Ovary (tissue), 3 donors: ENCODE results near the gene MRPS31.

Experiments
- POLR2A ChIP-seq: fragments of 450-650 bp; IDR thresholded peaks from one replicate; pipeline ENCODE4 v1.6.1; 2017; ENCODE audit warnings: antibody characterized with exemption, mild to moderate bottlenecking, moderate library complexity
- TF ChIP-seq, protein P1 (sequence below), 3 donors: fragments of 450-650 bp in 2 of 3; fragments of 200-600 bp in 1 of 3; IDR thresholded peaks; one replicate each; pipeline versions ENCODE4 v1.5.1 to v1.8.0; 2016 to 2022; ENCODE audit warnings: antibody characterized with exemption in 3 of 3, mild to moderate bottlenecking in 1 of 3
- donor health status: DM: no; HTN: no; CAD: no.

GRCh38 chr13:40787062-40787461 is 16.1 kb upstream of the MRPS31 start:
- TF ChIP-seq, protein P1, sequence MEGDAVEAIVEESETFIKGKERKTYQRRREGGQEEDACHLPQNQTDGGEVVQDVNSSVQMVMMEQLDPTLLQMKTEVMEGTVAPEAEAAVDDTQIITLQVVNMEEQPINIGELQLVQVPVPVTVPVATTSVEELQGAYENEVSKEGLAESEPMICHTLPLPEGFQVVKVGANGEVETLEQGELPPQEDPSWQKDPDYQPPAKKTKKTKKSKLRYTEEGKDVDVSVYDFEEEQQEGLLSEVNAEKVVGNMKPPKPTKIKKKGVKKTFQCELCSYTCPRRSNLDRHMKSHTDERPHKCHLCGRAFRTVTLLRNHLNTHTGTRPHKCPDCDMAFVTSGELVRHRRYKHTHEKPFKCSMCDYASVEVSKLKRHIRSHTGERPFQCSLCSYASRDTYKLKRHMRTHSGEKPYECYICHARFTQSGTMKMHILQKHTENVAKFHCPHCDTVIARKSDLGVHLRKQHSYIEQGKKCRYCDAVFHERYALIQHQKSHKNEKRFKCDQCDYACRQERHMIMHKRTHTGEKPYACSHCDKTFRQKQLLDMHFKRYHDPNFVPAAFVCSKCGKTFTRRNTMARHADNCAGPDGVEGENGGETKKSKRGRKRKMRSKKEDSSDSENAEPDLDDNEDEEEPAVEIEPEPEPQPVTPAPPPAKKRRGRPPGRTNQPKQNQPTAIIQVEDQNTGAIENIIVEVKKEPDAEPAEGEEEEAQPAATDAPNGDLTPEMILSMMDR (IDR thresholded peaks at IDR 0.05), result no peak
- TF ChIP-seq POLR2A, result no peak
